Right lobe of liver (tissue), 6 donors: Measurements from ENCODE around the gene GLIPR2. TPM values are rescaled to one million over a fixed set of nuclear protein-coding genes. Genes with fewer than 3 reads are reported as not detected.

ENCODE experiments used
- ATAC-seq, 4 donors: fragments of 200-7000 bp; cut with Tn5 transposase; one replicate each; pipeline ENCODE4 v1.9.1; 2020; ENCODE audit warnings: mild to moderate bottlenecking in 4 of 4, moderate library complexity in 4 of 4
- DNase-seq, 3 donors: peaks; one replicate each; pipeline ENCODE4 v3.0.0-alpha.2; 2020
- H3K27ac ChIP-seq, 3 donors: fragments of 200-600 bp; one replicate each; pipeline ENCODE4 v1.8.0; 2022
- H3K27me3 ChIP-seq, 2 donors: fragments of 200-600 bp; one replicate each; pipeline ENCODE4 v1.8.0; 2022
- H3K36me3 ChIP-seq, 4 donors: fragments of 200-600 bp; sonication (generic) in 1 of 4; one replicate each; pipeline versions ENCODE4 v1.5.1 to v1.8.0; 2017 to 2022; ENCODE audit warnings: control low read depth in 1 of 4
- H3K4me1 ChIP-seq, 4 donors: fragments of 200-600 bp; sonication (generic) in 1 of 4; one replicate each; pipeline versions ENCODE4 v1.5.1 to v1.8.0; 2017 to 2022; ENCODE audit warnings: control low read depth in 1 of 4
- H3K4me3 ChIP-seq, 3 donors: fragments of 200-600 bp; one replicate each; pipeline ENCODE4 v1.8.0; 2022
- H3K9me3 ChIP-seq, 4 donors: fragments of 200-600 bp; sonication (generic) in 1 of 4; one replicate each; pipeline versions ENCODE4 v1.5.1 to v1.8.0; 2017 to 2022; ENCODE audit warnings: control low read depth in 1 of 4
- CTCF ChIP-seq, 4 donors: fragments of 200-600 bp in 3 of 4; fragments of 450-650 bp in 1 of 4; IDR thresholded peaks; one replicate each; pipeline versions ENCODE4 v1.5.1 to v1.8.0; 2016 to 2022; ENCODE audit warnings: antibody characterized with exemption in 4 of 4, mild to moderate bottlenecking in 2 of 4
- POLR2A ChIP-seq: fragments of 450-650 bp; IDR thresholded peaks from one replicate; pipeline ENCODE4 v1.6.1; 2017; ENCODE audit warnings: antibody characterized with exemption, mild to moderate bottlenecking
- WGBS: methylation state at CpG from one replicate; pipeline ENCODE4 v1.1.6; 2018; ENCODE audit warnings: low coverage, low lambda C conversion rate; ENCODE audit not compliant: insufficient coverage; ENCODE audit errors: missing lambda C conversion rate; 5-methylcytosine and 5-hydroxymethylcytosine counted together
- intact Hi-C, 2 donors: fragments of 100-400 bp; cut with DNase I; formaldehyde crosslinking; loops; one replicate each; pipeline versions ENCODE4 v1.11.2 to v1.14.1; 2022
- total RNA-seq, 6 experiments: library from RNA; depleted of rRNA in 2 of 6; stranded (reverse); fragments of >200 nt in 2 of 6; fragmentation: NEBNext Ultra II Directional in 3 of 6; extraction: Animal tissue kit (Norgen Biotek cat#: 25700) in 3 of 6; gene quantifications; one replicate each; pipeline versions ENCODE4 v1.1.0 to v1.2.4, GENCODE V29; 2016 to 2023
- donor health status: DM: no; HTN: yes; CAD: no.
- donor health status: DM: no; HTN: no; CAD: no.
- donor health status: DM: no; HTN: no; CAD: no.
- donor health status: DM: no; HTN: yes; CAD: no.
- donor health status: DM: no; HTN: yes; CAD: no.

GLIPR2 gene
- total RNA-seq, 6 experiments from 2014 or later, result 1.2 to 3.9 (median 2.5) TPM

DNA sequence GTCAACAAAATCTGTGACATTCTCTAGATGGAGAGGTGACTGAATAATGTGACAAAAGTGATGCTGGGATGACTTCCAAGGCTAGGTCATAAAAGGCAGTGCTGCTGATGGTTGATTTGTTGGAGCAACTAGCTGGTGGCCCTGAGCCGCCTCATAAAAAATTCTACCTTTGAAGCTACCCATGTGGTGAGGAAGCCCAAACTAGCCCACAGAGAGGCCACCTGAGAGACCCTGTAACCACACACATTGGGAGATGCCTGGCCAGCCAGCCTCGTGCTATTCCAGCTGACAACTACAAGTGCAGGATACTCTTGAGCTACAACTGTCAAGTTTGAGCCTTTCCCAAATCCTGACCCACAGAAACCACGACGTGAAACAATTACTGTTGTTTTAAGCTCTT, 76.9 kb downstream of the GLIPR2 start:
- Histone ChIP-seq H3K27ac (no peak overlapping the region), H3K4me3 (no peak overlapping the region), H3K27me3 (no peaks in the 10 kb centered on the region), H3K9me3 (no peaks in the 10 kb centered on the region), H3K4me1 (no peaks in the 10 kb centered on the region), H3K36me3 (peaks cover 0 to 86% (median 20%) of the 10 kb centered on the region in 4 donors)
- ATAC-seq (peak in 1 of 4 donors; percentile 5), DNase-seq (no peak)
- 72% methylated on average over 4 of the region's 4 CpGs for WGBS
- intact Hi-C loops, result no loop called here
- TF ChIP-seq CTCF (IDR thresholded peaks at IDR 0.05) (no peak), POLR2A (no peak)

Other genes starting within 250 kb of the GLIPR2 start
- gene HRCT1, start 230.5 kb upstream of the GLIPR2 start, total RNA-seq, result 1 to 10 TPM in 3 of 6 experiments, under 1 TPM in 3; 0.40 to 1.4 (median 0.98) TPM
- gene SPAAR, start 227.2 kb upstream of the GLIPR2 start, total RNA-seq, result 1 to 10 TPM in 1 of 6 experiments, under 1 TPM in 5; 0.37 to 1.4 (median 0.84) TPM
- gene OR2S2, start 178.6 kb upstream of the GLIPR2 start, total RNA-seq, result not detected
- 1 to 10 TPM; 2.0 to 6.2 (median 2.6) TPM for gene RECK, start 99.8 kb upstream of the GLIPR2 start, total RNA-seq
- not detected for gene CCIN, start 32.7 kb downstream of the GLIPR2 start, total RNA-seq
- 100 to 1,000 TPM in 2 of 6 experiments, 10 to 100 TPM in 4; 52.3 to 154 (median 72.7) TPM for gene CLTA, start 54.2 kb downstream of the GLIPR2 start, total RNA-seq
- 100 to 1,000 TPM in 2 of 6 experiments, 10 to 100 TPM in 4; 45.4 to 133 (median 76.5) TPM for gene GNE, start 121.7 kb downstream of the GLIPR2 start, total RNA-seq